Measurements from ENCODE around the gene TEKT4. TPM values are rescaled to one million over a fixed set of nuclear protein-coding genes. Genes with fewer than 3 reads are reported as not detected.
A peak's percentile ranks its signal among the peaks of the same experiment; 100 is the strongest.
"Not testable (repeated sequence)": the region's sequence is repeated elsewhere in the genome, so short reads cannot be mapped to it uniquely, and the experiment has no call there.

TEKT4 gene, protein sequence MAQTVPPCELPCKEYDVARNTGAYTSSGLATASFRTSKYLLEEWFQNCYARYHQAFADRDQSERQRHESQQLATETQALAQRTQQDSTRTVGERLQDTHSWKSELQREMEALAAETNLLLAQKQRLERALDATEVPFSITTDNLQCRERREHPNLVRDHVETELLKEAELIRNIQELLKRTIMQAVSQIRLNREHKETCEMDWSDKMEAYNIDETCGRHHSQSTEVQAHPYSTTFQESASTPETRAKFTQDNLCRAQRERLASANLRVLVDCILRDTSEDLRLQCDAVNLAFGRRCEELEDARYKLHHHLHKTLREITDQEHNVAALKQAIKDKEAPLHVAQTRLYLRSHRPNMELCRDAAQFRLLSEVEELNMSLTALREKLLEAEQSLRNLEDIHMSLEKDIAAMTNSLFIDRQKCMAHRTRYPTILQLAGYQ
- not detected in 2 replicates for polyA plus RNA-seq (2013)

DNA sequence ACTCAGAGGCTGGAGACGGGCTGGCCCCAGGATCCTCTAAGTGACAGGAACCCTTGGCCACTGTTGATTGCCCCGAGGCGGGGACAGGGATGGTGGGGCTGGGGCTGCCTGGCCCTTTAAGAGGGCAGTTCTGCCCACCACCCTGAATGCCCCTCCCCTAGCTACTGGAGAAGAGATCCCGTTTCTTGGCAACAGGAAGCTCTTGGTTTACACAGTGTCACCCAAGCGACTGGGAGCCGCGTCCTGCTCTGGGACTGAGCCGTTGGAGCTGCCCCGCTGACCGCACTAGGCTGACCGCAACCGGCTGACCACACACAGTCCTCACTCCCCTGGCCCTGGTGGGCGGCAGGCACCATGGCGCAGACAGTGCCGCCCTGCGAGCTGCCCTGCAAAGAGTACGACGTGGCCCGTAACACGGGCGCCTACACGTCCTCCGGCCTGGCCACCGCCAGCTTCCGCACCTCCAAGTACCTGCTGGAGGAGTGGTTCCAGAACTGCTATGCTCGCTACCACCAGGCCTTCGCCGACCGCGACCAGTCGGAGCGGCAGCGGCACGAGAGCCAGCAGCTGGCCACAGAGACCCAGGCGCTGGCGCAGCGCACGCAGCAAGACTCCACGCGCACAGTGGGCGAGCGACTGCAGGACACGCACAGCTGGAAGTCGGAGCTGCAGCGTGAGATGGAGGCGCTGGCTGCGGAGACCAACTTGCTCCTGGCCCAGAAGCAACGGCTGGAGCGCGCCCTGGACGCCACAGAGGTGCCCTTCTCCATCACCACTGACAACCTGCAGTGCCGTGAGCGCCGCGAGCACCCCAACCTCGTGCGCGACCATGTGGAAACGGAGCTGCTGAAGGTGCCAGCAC, at the start of gene TEKT4:
TEKT4 (plus strand) TSS at position 205 of the 862 bp plus-strand sequence; CDS start at position 355, 150 bp downstream.
- DNase-seq, result no peak
- Histone ChIP-seq H3K36me3 (ENCODE audit: control insufficient read depth in 1 of 2, insufficient read depth in 2 of 2, low read length in 2 of 2) (no peaks in the 10 kb centered on the region), H4K12ac (ENCODE audit: low read depth, low read length) (no peak within 1 kb of the TSS), H3K9me3 (ENCODE audit: insufficient read depth, low read depth, low read length) (peaks cover 3% of the 10 kb centered on the region), H2AFZ (ENCODE audit: insufficient read depth, low read length, poor library complexity) (no peak within 1 kb of the TSS), H2AK5ac (ENCODE audit: low read length) (no peak within 1 kb of the TSS), H3K4me2 (ENCODE audit: low read length) (peak within 1 kb of the TSS; percentile 4), H4K91ac (ENCODE audit: low read depth, low read length) (no peak within 1 kb of the TSS), H3K23ac (ENCODE audit: low read length) (no peak within 1 kb of the TSS), H3K4me1 (ENCODE audit: control insufficient read depth in 1 of 2, insufficient read depth in 2 of 2, low read length in 2 of 2) (no peaks in the 10 kb centered on the region), H3K14ac (ENCODE audit: low read length) (no peak within 1 kb of the TSS), H3K18ac (ENCODE audit: low read length) (no peak within 1 kb of the TSS), H3K4me3 (ENCODE audit: low read depth, low read length) (no peak within 1 kb of the TSS), H4K8ac (ENCODE audit: low read depth, low read length) (no peak within 1 kb of the TSS), H3K27me3 (ENCODE audit: insufficient read depth, low read length) (no peaks in the 10 kb centered on the region), H3K9ac (ENCODE audit: low read length) (no peak within 1 kb of the TSS), H3K4ac (ENCODE audit: low read depth, low read length) (no peak within 1 kb of the TSS), H3K79me2 (ENCODE audit: control insufficient read depth, insufficient read depth, low read length, poor library complexity) (no peaks in the 10 kb centered on the region), H3K27ac (ENCODE audit: low read depth, low read length) (no peak within 1 kb of the TSS), H2BK5ac (ENCODE audit: low read depth, low read length, poor library complexity) (no peak within 1 kb of the TSS), H2BK120ac (ENCODE audit: insufficient read depth, low read length, poor library complexity) (no peak within 1 kb of the TSS), H2BK12ac (ENCODE audit: low read length) (no peak within 1 kb of the TSS), H3K79me1 (ENCODE audit: low read length) (no peaks in the 10 kb centered on the region)
- WGBS (ENCODE audit: extremely low coverage, insufficient coverage, insufficient read length), result no CpG with 5 or more reads among the region's 59 CpGs

DNA sequence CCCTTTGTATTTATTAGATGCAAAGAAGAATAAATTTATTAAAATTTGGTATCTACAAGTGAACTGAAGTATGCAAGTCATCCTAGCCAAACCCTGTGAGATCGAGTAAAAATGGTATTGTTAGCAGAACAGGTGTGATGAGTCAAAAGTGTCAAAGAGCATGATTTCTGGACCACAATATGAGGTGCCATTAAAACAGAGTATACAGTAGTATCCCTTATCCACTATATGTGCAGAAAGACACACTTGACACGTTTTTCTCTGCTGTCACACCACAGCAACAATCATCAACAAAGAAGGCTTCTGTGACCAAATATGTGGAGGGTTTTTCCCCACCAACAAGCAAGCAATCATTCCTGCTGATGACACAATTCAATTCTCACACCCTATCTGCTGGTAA, 32.0 kb upstream of the TEKT4 start:
- not testable (repeated sequence) for H3K4me2 ChIP-seq (ENCODE audit: low read length); H3K36me3 ChIP-seq (ENCODE audit: control insufficient read depth in 1 of 2, insufficient read depth in 2 of 2, low read length in 2 of 2); H4K12ac ChIP-seq (ENCODE audit: low read depth, low read length); H3K79me1 ChIP-seq (ENCODE audit: low read length); H3K4me1 ChIP-seq (ENCODE audit: control insufficient read depth in 1 of 2, insufficient read depth in 2 of 2, low read length in 2 of 2); H3K79me2 ChIP-seq (ENCODE audit: control insufficient read depth, insufficient read depth, low read length, poor library complexity); H4K8ac ChIP-seq (ENCODE audit: low read depth, low read length); H2BK5ac ChIP-seq (ENCODE audit: low read depth, low read length, poor library complexity); H3K27ac ChIP-seq (ENCODE audit: low read depth, low read length); H2BK120ac ChIP-seq (ENCODE audit: insufficient read depth, low read length, poor library complexity); H2BK12ac ChIP-seq (ENCODE audit: low read length); H3K23ac ChIP-seq (ENCODE audit: low read length); H2AFZ ChIP-seq (ENCODE audit: insufficient read depth, low read length, poor library complexity); DNase-seq; H4K91ac ChIP-seq (ENCODE audit: low read depth, low read length); H2AK5ac ChIP-seq (ENCODE audit: low read length); H3K27me3 ChIP-seq (ENCODE audit: insufficient read depth, low read length); H3K14ac ChIP-seq (ENCODE audit: low read length); H3K9ac ChIP-seq (ENCODE audit: low read length); H3K18ac ChIP-seq (ENCODE audit: low read length); H3K4ac ChIP-seq (ENCODE audit: low read depth, low read length); H3K4me3 ChIP-seq (ENCODE audit: low read depth, low read length); H3K9me3 ChIP-seq (ENCODE audit: insufficient read depth, low read depth, low read length)
- WGBS (ENCODE audit: extremely low coverage, insufficient coverage, insufficient read length), result no CpG with 5 or more reads among the region's 2 CpGs

DNA sequence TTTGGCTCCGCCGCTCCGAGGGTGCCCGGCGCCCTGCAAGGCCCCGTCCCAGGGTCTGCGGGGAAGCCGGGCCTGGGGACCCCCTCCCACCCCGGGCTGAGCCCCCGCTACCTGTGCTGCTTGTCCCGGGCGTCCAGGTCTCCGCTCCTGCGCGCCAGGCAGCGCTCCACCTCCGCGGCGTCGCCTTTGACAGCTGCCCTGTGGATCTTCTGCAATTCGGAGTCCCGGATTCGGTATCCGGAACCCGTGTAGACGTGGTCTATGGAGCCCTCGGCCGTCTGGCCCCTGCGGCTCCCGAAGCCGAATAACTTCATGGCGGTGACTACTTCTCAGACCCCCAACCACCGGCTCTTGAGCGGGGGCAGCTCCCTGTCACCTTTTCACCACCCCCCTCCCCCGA, 14.4 kb upstream of the TEKT4 start:
- no CpG with 5 or more reads among the region's 35 CpGs for WGBS (ENCODE audit: extremely low coverage, insufficient coverage, insufficient read length)
- DNase-seq; H2BK5ac ChIP-seq (ENCODE audit: low read depth, low read length, poor library complexity): not testable (repeated sequence)

GRCh38 chr2:94857367-94858162, 13.7 kb upstream of the TEKT4 start:
- peak in 1 of 2 donors; percentile 17 for DNase-seq
- H3K18ac ChIP-seq (ENCODE audit: low read length); H3K4me3 ChIP-seq (ENCODE audit: low read depth, low read length); H3K9me3 ChIP-seq (ENCODE audit: insufficient read depth, low read depth, low read length); H3K23ac ChIP-seq (ENCODE audit: low read length); H4K8ac ChIP-seq (ENCODE audit: low read depth, low read length); H2BK12ac ChIP-seq (ENCODE audit: low read length); H2AFZ ChIP-seq (ENCODE audit: insufficient read depth, low read length, poor library complexity); H4K12ac ChIP-seq (ENCODE audit: low read depth, low read length); H3K4ac ChIP-seq (ENCODE audit: low read depth, low read length); H2BK5ac ChIP-seq (ENCODE audit: low read depth, low read length, poor library complexity); H3K36me3 ChIP-seq (ENCODE audit: control insufficient read depth in 1 of 2, insufficient read depth in 2 of 2, low read length in 2 of 2); H3K9ac ChIP-seq (ENCODE audit: low read length); H2AK5ac ChIP-seq (ENCODE audit: low read length); H3K79me2 ChIP-seq (ENCODE audit: control insufficient read depth, insufficient read depth, low read length, poor library complexity); H4K91ac ChIP-seq (ENCODE audit: low read depth, low read length); H3K14ac ChIP-seq (ENCODE audit: low read length); H3K27ac ChIP-seq (ENCODE audit: low read depth, low read length); H2BK120ac ChIP-seq (ENCODE audit: insufficient read depth, low read length, poor library complexity); H3K4me1 ChIP-seq (ENCODE audit: control insufficient read depth in 1 of 2, insufficient read depth in 2 of 2, low read length in 2 of 2); H3K79me1 ChIP-seq (ENCODE audit: low read length): not testable (repeated sequence)
- WGBS (ENCODE audit: extremely low coverage, insufficient coverage, insufficient read length), result no CpG with 5 or more reads among the region's 58 CpGs
- Histone ChIP-seq H3K27me3 (ENCODE audit: insufficient read depth, low read length) (peaks cover 17% of the 10 kb centered on the region), H3K4me2 (ENCODE audit: low read length) (peak overlapping the region; percentile 43)

More for the DNA sequence above, 14.4 kb upstream of the TEKT4 start:
- not testable (repeated sequence) for H4K91ac ChIP-seq (ENCODE audit: low read depth, low read length); H2BK120ac ChIP-seq (ENCODE audit: insufficient read depth, low read length, poor library complexity); H3K4me2 ChIP-seq (ENCODE audit: low read length); H3K23ac ChIP-seq (ENCODE audit: low read length); H3K14ac ChIP-seq (ENCODE audit: low read length); H3K27ac ChIP-seq (ENCODE audit: low read depth, low read length); H3K18ac ChIP-seq (ENCODE audit: low read length); H2AFZ ChIP-seq (ENCODE audit: insufficient read depth, low read length, poor library complexity); H3K79me2 ChIP-seq (ENCODE audit: control insufficient read depth, insufficient read depth, low read length, poor library complexity); H4K12ac ChIP-seq (ENCODE audit: low read depth, low read length); H2BK12ac ChIP-seq (ENCODE audit: low read length); H3K9me3 ChIP-seq (ENCODE audit: insufficient read depth, low read depth, low read length); H3K36me3 ChIP-seq (ENCODE audit: control insufficient read depth in 1 of 2, insufficient read depth in 2 of 2, low read length in 2 of 2); H2AK5ac ChIP-seq (ENCODE audit: low read length); H4K8ac ChIP-seq (ENCODE audit: low read depth, low read length); H3K4me3 ChIP-seq (ENCODE audit: low read depth, low read length); H3K9ac ChIP-seq (ENCODE audit: low read length); H3K4me1 ChIP-seq (ENCODE audit: control insufficient read depth in 1 of 2, insufficient read depth in 2 of 2, low read length in 2 of 2); H3K4ac ChIP-seq (ENCODE audit: low read depth, low read length); H3K79me1 ChIP-seq (ENCODE audit: low read length)
- peaks cover 12% of the 10 kb centered on the region for H3K27me3 ChIP-seq (ENCODE audit: insufficient read depth, low read length)

Data from trophoblast cell (in vitro differentiated cells and primary cell).